WTC11 (cell line): ENCODE data around the gene FMNL1.
A peak's percentile ranks its signal among the peaks of the same experiment; 100 is the strongest.

Experiments
- CTCF ChIP-seq: fragments of 200-600 bp; IDR thresholded peaks from 2 replicates; pipeline ENCODE4 v1.8.0; 2022; ENCODE audit warnings: antibody characterized with exemption
- FOXK1 ChIP-seq: sonication (generic); formaldehyde crosslinking; IDR thresholded peaks from 2 replicates; pipeline ENCODE4 v1.8.0; 2022; ENCODE audit warnings: mild to moderate bottlenecking, moderate library complexity, missing genetic modification reagents

- 0 out of 2 replicates have a peak, but pooled peaks have one; percentile 15 for TF ChIP-seq FOXK1 (CRISPR knock-in tag)
- no peak for TF ChIP-seq CTCF
Measured at GRCh38 chr17:45247429-45248131, 25.9 kb downstream of the FMNL1 start.
